Left ventricle myocardium inferior (tissue), 1 donor: ENCODE data around the gene CYFIP1. TPM values are rescaled to one million over a fixed set of nuclear protein-coding genes. Genes with fewer than 3 reads are reported as not detected.

Experiments used
- DNase-seq: peaks from one replicate; pipeline ENCODE4 v3.0.0-alpha.2; 2020
- H3K27ac ChIP-seq: fragments of 200-600 bp; replicated peaks from 2 replicates; pipeline ENCODE4 v1.8.0; 2021
- H3K27me3 ChIP-seq: fragments of 200-600 bp; 2 replicates; pipeline ENCODE4 v1.8.0; 2021; ENCODE audit warnings: low read depth
- H3K36me3 ChIP-seq: fragments of 200-600 bp; 2 replicates; pipeline ENCODE4 v1.8.0; 2021
- H3K4me1 ChIP-seq: fragments of 200-600 bp; 2 replicates; pipeline ENCODE4 v1.8.0; 2021
- H3K4me3 ChIP-seq: fragments of 200-600 bp; 2 replicates; pipeline ENCODE4 v1.8.0; 2021; ENCODE audit warnings: mild to moderate bottlenecking, moderate library complexity
- H3K9me3 ChIP-seq: fragments of 200-600 bp; replicated peaks from 2 replicates; pipeline ENCODE4 v1.8.0; 2021
- CTCF ChIP-seq: fragments of 200-600 bp; IDR thresholded peaks from 2 replicates; pipeline ENCODE4 v1.8.0; 2021; ENCODE audit warnings: antibody characterized with exemption, mild to moderate bottlenecking, borderline replicate concordance
- intact Hi-C: fragments of 100-400 bp; cut with micrococcal nuclease; formaldehyde crosslinking; loops from one replicate; pipeline ENCODE4 v1.11.0; 2022
- total RNA-seq: library from RNA; stranded (reverse); fragmentation: NEBNext Ultra II Directional; extraction: Animal tissue kit (Norgen Biotek cat#: 25700); gene quantifications from one replicate; pipeline ENCODE4 v1.2.1, GENCODE V29; 2021
- donor health status: DM: no; HTN: yes; CAD: no; lungs with severe emphysema.

The CYFIP1 gene
- total RNA-seq, 1 donor from 2014 or later, result 24.1 TPM

GRCh38 chr15:22956257-22956977 is 23.8 kb downstream of the CYFIP1 start:
- intact Hi-C loops, result no loop called here
- no peak for DNase-seq
- no peak overlapping the region for H3K4me3 ChIP-seq
- H3K36me3 ChIP-seq, result no peaks in the 10 kb centered on the region
- H3K4me1 ChIP-seq, result peaks cover 94% of the 10 kb centered on the region
- no peaks in the 10 kb centered on the region for H3K27me3 ChIP-seq
- peak overlapping the region; percentile 71 for H3K27ac ChIP-seq
- no peak for TF ChIP-seq CTCF
- H3K9me3 ChIP-seq, result no peaks in the 10 kb centered on the region

- Histone ChIP-seq H3K27ac (peak overlapping the region; percentile 71), H3K4me3 (no peak overlapping the region), H3K9me3 (no peaks in the 10 kb centered on the region), H3K36me3 (no peaks in the 10 kb centered on the region), H3K4me1 (peaks cover 94% of the 10 kb centered on the region), H3K27me3 (no peaks in the 10 kb centered on the region)
- intact Hi-C loops, result no loop called here
- no peak for DNase-seq
- TF ChIP-seq CTCF, result no peak
Observed at GRCh38 chr15:22955544-22956119, 24.5 kb downstream of the CYFIP1 start.

- no peak overlapping the region for H3K4me3 ChIP-seq
- H3K36me3 ChIP-seq, result no peaks in the 10 kb centered on the region
- TF ChIP-seq CTCF, result no peak
- no peaks in the 10 kb centered on the region for H3K9me3 ChIP-seq
- no peak for DNase-seq
- peaks cover 94% of the 10 kb centered on the region for H3K4me1 ChIP-seq
- H3K27me3 ChIP-seq, result no peaks in the 10 kb centered on the region
- peak overlapping the region; percentile 71 for H3K27ac ChIP-seq
- intact Hi-C loops, result no loop called here
Observed at GRCh38 chr15:22954798-22955543, 25.2 kb downstream of the CYFIP1 start.

GRCh38 chr15:22954326-22954725 is 25.8 kb downstream of the CYFIP1 start:
- H3K9me3 ChIP-seq, result no peaks in the 10 kb centered on the region
- no peaks in the 10 kb centered on the region for H3K36me3 ChIP-seq
- peaks cover 94% of the 10 kb centered on the region for H3K4me1 ChIP-seq
- peak overlapping the region; percentile 7 for H3K27ac ChIP-seq
- intact Hi-C loops, result no loop called here
- no peak for DNase-seq
- H3K27me3 ChIP-seq, result no peaks in the 10 kb centered on the region
- no peak for TF ChIP-seq CTCF
- H3K4me3 ChIP-seq, result no peak overlapping the region

- Histone ChIP-seq H3K27me3 (no peaks in the 10 kb centered on the region), H3K4me3 (no peak overlapping the region), H3K27ac (peak overlapping the region; percentile 32), H3K36me3 (no peaks in the 10 kb centered on the region), H3K4me1 (peaks cover 94% of the 10 kb centered on the region), H3K9me3 (no peaks in the 10 kb centered on the region)
- no peak for TF ChIP-seq CTCF
- DNase-seq, result no peak
- intact Hi-C loops, result no loop called here
Observed at GRCh38 chr15:22952796-22953579, 27.2 kb downstream of the CYFIP1 start.
